ENCODE data around the gene SPRYD3.

Gene SPRYD3

GRCh38 chr12:53093777-53094393 is 14.7 kb upstream of the SPRYD3 start:
- Histone ChIP-seq H3K4me2 (ENCODE audit: low read length) (no peak overlapping the region), H3K36me3 (ENCODE audit: insufficient read depth, low read length) (no peaks in the 10 kb centered on the region), H3K4me1 (ENCODE audit: insufficient read depth, low read length, severe bottlenecking) (peaks cover 18% of the 10 kb centered on the region), H4K20me1 (ENCODE audit: insufficient read depth, low read length) (no peaks in the 10 kb centered on the region), H3K9me2 (ENCODE audit: low read depth, low read length) (no peaks in the 10 kb centered on the region), H3K27me3 (ENCODE audit: insufficient read depth, low read length) (peaks cover 5% of the 10 kb centered on the region; the same call in 1 of the 2 replicates), H3K27ac (ENCODE audit: low read depth, low read length, poor library complexity, severe bottlenecking) (no peak overlapping the region), H3K9ac (ENCODE audit: low read length) (no peak overlapping the region), H3K4me3 (ENCODE audit: low read depth, low read length, poor library complexity, severe bottlenecking) (no peak overlapping the region), H3K79me2 (ENCODE audit: insufficient read depth, low read length) (no peaks in the 10 kb centered on the region), H2AFZ (ENCODE audit: low read length) (no peak overlapping the region), H3F3A (ENCODE audit: insufficient read depth, low read length) (no peaks in the 10 kb centered on the region), H3K9me3 (ENCODE audit: low read length) (no peaks in the 10 kb centered on the region)
- TF ChIP-seq CTCF (IDR thresholded peaks at IDR 0.05; ENCODE audit: low read length) (no peak), EZH2 (IDR thresholded peaks at IDR 0.05; ENCODE audit: borderline replicate concordance, low read length) (no peak)

DNA sequence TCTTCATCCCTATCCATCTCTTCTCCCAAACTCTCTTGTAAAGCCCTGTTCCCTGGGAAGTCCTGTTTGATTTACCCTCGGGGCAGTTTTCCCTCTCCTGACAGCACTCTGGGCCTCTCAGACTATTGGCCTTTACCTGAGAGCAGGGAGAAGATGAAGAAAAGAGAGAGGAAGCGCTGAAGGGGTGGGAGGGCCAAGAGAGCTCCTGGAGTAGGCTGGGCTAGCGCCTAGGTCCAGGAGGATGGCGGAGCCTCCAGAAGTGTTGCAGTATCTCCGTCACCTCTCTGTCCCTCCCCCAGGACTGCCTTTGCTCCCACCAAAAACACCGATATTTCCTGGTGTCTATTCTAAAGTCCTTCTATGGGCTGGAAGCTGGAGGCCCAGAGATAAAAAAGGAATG is 12.6 kb upstream of the SPRYD3 start:
- H3K4me3 ChIP-seq (ENCODE audit: low read depth, low read length, poor library complexity, severe bottlenecking), result no peak overlapping the region
- no peak overlapping the region for H3K27ac ChIP-seq (ENCODE audit: low read depth, low read length, poor library complexity, severe bottlenecking)
- H3K9ac ChIP-seq (ENCODE audit: low read length), result no peak overlapping the region
- H3F3A ChIP-seq (ENCODE audit: insufficient read depth, low read length), result no peaks in the 10 kb centered on the region
- H3K9me3 ChIP-seq (ENCODE audit: low read length), result no peaks in the 10 kb centered on the region
- H3K27me3 ChIP-seq (ENCODE audit: insufficient read depth, low read length), result 0 out of 2 replicates have a peak, but pooled peaks cover 6% of the 10 kb centered on the region
- TF ChIP-seq EZH2 (IDR thresholded peaks at IDR 0.05; ENCODE audit: borderline replicate concordance, low read length) (no peak), CTCF (IDR thresholded peaks at IDR 0.05; ENCODE audit: low read length) (no peak)
- no peaks in the 10 kb centered on the region for H3K79me2 ChIP-seq (ENCODE audit: insufficient read depth, low read length)
- no peaks in the 10 kb centered on the region for H3K4me1 ChIP-seq (ENCODE audit: insufficient read depth, low read length, severe bottlenecking)
- H3K36me3 ChIP-seq (ENCODE audit: insufficient read depth, low read length), result no peaks in the 10 kb centered on the region
- H4K20me1 ChIP-seq (ENCODE audit: insufficient read depth, low read length), result no peaks in the 10 kb centered on the region
- no peaks in the 10 kb centered on the region for H3K9me2 ChIP-seq (ENCODE audit: low read depth, low read length)
- no peak overlapping the region for H3K4me2 ChIP-seq (ENCODE audit: low read length)
- H2AFZ ChIP-seq (ENCODE audit: low read length), result no peak overlapping the region

DNA sequence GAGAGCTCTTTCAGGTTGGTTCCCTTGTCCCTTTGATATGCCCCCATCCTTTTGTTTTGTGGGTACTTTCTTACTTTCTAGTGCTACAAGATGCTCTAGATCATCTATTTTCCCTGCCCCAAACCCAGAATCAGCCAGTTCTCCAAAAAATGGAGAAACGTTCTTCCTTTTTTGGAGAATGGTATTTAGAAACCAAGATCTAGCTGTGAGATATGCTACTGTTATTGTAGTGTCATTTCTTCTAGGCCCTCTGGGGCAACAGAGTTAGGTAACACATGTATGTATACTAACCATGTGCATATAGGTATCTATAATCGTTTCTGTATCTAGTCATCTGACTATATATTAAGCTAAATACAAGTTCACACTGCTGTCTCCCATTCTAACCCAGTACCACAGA is 11.4 kb upstream of the SPRYD3 start:
- Histone ChIP-seq H3K27me3 (ENCODE audit: insufficient read depth, low read length) (0 out of 2 replicates have a peak, but pooled peaks cover 6% of the 10 kb centered on the region), H2AFZ (ENCODE audit: low read length) (no peak overlapping the region)
- no peak for TF ChIP-seq EZH2 (IDR thresholded peaks at IDR 0.05; ENCODE audit: borderline replicate concordance, low read length)
- no peak for TF ChIP-seq CTCF (IDR thresholded peaks at IDR 0.05; ENCODE audit: low read length)

More for the DNA sequence above, 11.4 kb upstream of the SPRYD3 start:
- H3F3A ChIP-seq (ENCODE audit: insufficient read depth, low read length), result no peaks in the 10 kb centered on the region
- no peak overlapping the region for H3K27ac ChIP-seq (ENCODE audit: low read depth, low read length, poor library complexity, severe bottlenecking)
- H4K20me1 ChIP-seq (ENCODE audit: insufficient read depth, low read length), result no peaks in the 10 kb centered on the region
- H3K9ac ChIP-seq (ENCODE audit: low read length), result no peak overlapping the region
- H3K4me1 ChIP-seq (ENCODE audit: insufficient read depth, low read length, severe bottlenecking), result no peaks in the 10 kb centered on the region
- H3K9me3 ChIP-seq (ENCODE audit: low read length), result no peaks in the 10 kb centered on the region
- no peaks in the 10 kb centered on the region for H3K9me2 ChIP-seq (ENCODE audit: low read depth, low read length)
- no peak overlapping the region for H3K4me3 ChIP-seq (ENCODE audit: low read depth, low read length, poor library complexity, severe bottlenecking)
- H3K4me2 ChIP-seq (ENCODE audit: low read length), result no peak overlapping the region
- no peaks in the 10 kb centered on the region for H3K79me2 ChIP-seq (ENCODE audit: insufficient read depth, low read length)
- no peaks in the 10 kb centered on the region for H3K36me3 ChIP-seq (ENCODE audit: insufficient read depth, low read length)
